ENCODE measurements around the gene ANK3. TPM values are rescaled to one million over a fixed set of nuclear protein-coding genes. Genes with fewer than 3 reads are reported as not detected.

Gene ANK3
- total RNA-seq, 2 donors from 2014 or later = 65.0 to 79.5 TPM

GRCh38 chr10:60073781-60074656 is 315.7 kb downstream of the ANK3 start:
- Histone ChIP-seq H3K9me3 (ENCODE audit: control insufficient read depth, low read length) (no peaks in the 10 kb centered on the region), H3K9ac (ENCODE audit: extremely low read depth, low read length, poor library complexity, severe bottlenecking) (no peak overlapping the region), H3K27me3 (ENCODE audit: control insufficient read depth, insufficient read depth, low read length, poor library complexity, severe bottlenecking) (no peaks in the 10 kb centered on the region), H3K27ac (ENCODE audit: low read depth, low read length) (no peak overlapping the region), H3K36me3 (ENCODE audit: control insufficient read depth, insufficient read depth, low read length) (peaks cover 9% of the 10 kb centered on the region), H3K4me1 (ENCODE audit: control insufficient read depth, insufficient read depth, low read length) (no peaks in the 10 kb centered on the region), H3K4me3 (ENCODE audit: low read length) (no peak overlapping the region)
- no peak for DNase-seq
- Mint-ChIP-seq H3K9me3 (no peaks in the 10 kb centered on the region), H3K27me3 (ENCODE audit: insufficient read depth) (no peaks in the 10 kb centered on the region), H3K4me1 (no peaks in the 10 kb centered on the region), H3K36me3 (ENCODE audit: low read depth) (peaks cover 31% of the 10 kb centered on the region), H3K27ac (no peak overlapping the region), H3K4me3 (no peak overlapping the region)
- 97% methylated on average over 8 to 11 of the region's 11 CpGs for WGBS, 2 experiments (ENCODE audit: insufficient coverage in 1 of 2, insufficient read length in 1 of 2)
- no peak for TF ChIP-seq CTCF (conservative IDR thresholded peaks at IDR 0.05)

DNA sequence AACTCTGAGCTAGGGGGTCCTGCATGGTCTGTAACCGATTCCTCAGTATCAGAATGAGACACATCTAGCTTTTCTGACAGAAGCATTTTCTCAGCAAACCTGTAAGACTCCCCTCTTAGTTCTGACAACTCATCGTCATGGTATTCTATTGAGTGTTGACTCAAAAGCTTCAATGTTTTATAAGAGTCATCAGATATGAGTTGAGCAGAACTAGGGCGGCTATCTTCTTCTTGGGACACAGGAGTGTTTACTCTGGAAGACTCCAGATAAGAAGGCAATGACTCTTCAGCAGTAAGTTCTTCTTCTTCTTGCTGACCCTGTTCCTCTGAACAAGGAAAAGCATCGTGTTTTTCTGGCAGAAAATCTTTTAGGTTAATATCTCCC is 316.3 kb downstream of the ANK3 start:
- no peaks in the 10 kb centered on the region for H3K27me3 ChIP-seq (ENCODE audit: control insufficient read depth, insufficient read depth, low read length, poor library complexity, severe bottlenecking)
- Mint-ChIP-seq H3K9me3 (no peaks in the 10 kb centered on the region), H3K36me3 (ENCODE audit: low read depth) (peaks cover 36% of the 10 kb centered on the region), H3K27me3 (ENCODE audit: insufficient read depth) (no peaks in the 10 kb centered on the region), H3K27ac (no peak overlapping the region), H3K4me3 (no peak overlapping the region), H3K4me1 (no peaks in the 10 kb centered on the region)
- no peaks in the 10 kb centered on the region for H3K9me3 ChIP-seq (ENCODE audit: control insufficient read depth, low read length)
- H3K9ac ChIP-seq (ENCODE audit: extremely low read depth, low read length, poor library complexity, severe bottlenecking) = no peak overlapping the region
- no peak for TF ChIP-seq CTCF (conservative IDR thresholded peaks at IDR 0.05)
- no peak overlapping the region for H3K27ac ChIP-seq (ENCODE audit: low read depth, low read length)
- no peak overlapping the region for H3K4me3 ChIP-seq (ENCODE audit: low read length)
- 92 to 96% methylated on average over 3 to 4 of the region's 4 CpGs for WGBS, 2 experiments (ENCODE audit: insufficient coverage in 1 of 2, insufficient read length in 1 of 2)
- H3K36me3 ChIP-seq (ENCODE audit: control insufficient read depth, insufficient read depth, low read length) = peaks cover 9% of the 10 kb centered on the region
- no peak for DNase-seq
- no peaks in the 10 kb centered on the region for H3K4me1 ChIP-seq (ENCODE audit: control insufficient read depth, insufficient read depth, low read length)

- H3K9me3 Mint-ChIP-seq = no peaks in the 10 kb centered on the region
- Histone ChIP-seq H3K4me1 (ENCODE audit: control insufficient read depth, insufficient read depth, low read length) (no peaks in the 10 kb centered on the region), H3K4me3 (ENCODE audit: low read length) (no peak overlapping the region), H3K27me3 (ENCODE audit: control insufficient read depth, insufficient read depth, low read length, poor library complexity, severe bottlenecking) (no peaks in the 10 kb centered on the region), H3K27ac (ENCODE audit: low read depth, low read length) (no peak overlapping the region), H3K9ac (ENCODE audit: extremely low read depth, low read length, poor library complexity, severe bottlenecking) (no peak overlapping the region), H3K36me3 (ENCODE audit: control insufficient read depth, insufficient read depth, low read length) (no peaks in the 10 kb centered on the region), H3K9me3 (ENCODE audit: control insufficient read depth, low read length) (no peaks in the 10 kb centered on the region)
- H3K36me3 Mint-ChIP-seq (ENCODE audit: low read depth) = peaks cover 21% of the 10 kb centered on the region
- H3K4me3 Mint-ChIP-seq = no peak overlapping the region
- no peak for DNase-seq
- TF ChIP-seq CTCF (conservative IDR thresholded peaks at IDR 0.05) = no peak
- WGBS, 2 experiments (ENCODE audit: insufficient coverage in 1 of 2, insufficient read length in 1 of 2) = 86 to 100% methylated on average over 1 to 2 of the region's 2 CpGs
- H3K27ac Mint-ChIP-seq = no peak overlapping the region
- H3K27me3 Mint-ChIP-seq (ENCODE audit: insufficient read depth) = no peaks in the 10 kb centered on the region
- H3K4me1 Mint-ChIP-seq = no peaks in the 10 kb centered on the region
Observed at GRCh38 chr10:60069311-60069710, 320.4 kb downstream of the ANK3 start.
